Measurements from ENCODE around the gene MGST2.

The MGST2 gene

DNA sequence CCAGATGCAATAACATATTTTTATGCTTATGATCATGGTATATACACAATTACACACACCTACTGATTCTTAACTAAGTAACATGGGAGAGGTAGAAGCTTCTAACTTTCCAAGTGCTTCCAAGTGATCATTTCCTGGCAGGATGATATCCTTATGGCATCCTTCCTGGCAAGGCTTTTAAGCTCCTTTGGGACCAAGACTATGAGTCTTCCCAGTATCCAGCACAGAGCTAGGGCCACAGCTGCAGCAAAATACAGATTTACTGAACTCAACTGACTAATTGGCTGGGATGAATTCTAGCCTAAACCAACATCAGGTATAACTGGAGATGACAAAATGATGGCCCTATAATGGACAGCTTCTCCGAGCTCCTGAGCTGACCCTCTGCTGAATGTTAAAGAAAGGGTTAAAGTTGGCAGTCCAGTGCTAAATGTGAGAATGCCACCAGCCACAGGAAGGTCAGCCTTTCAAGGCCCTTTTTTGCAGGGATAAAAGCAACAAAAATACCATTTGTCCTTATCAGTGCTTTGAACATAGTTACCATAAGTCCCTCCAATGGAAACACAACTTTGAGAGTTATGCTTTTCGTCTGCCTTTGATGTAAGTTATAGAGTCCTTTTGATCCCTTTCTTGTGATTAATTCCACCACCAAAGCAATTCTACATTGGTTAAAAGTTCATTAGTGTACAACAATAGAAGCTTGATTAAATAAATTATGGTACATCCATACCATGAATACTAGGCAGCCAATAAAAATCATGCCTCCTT, 73.4 kb downstream of the MGST2 start:
- peak; percentile 12 for DNase-seq (ENCODE audit: low spot score)

DNA sequence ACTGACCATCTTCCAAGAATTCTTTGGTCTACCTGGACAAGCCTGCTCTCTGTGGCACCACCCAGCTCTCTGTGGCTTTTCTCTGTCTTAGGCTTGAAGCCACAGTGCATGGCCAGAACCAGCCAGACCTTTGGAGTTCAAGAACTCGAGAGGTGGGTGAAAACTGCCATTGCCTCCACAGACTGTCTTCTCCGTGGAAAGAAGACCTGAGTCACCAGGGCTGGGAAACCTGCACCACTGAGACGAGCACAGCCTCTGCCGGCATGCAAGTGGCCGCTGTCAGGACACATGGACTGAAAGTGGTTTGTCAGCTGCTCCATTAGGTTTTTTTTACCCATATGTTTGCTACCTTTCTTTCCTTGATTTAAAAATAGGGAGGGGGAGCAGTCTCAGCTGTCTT, 74.5 kb downstream of the MGST2 start:
- DNase-seq (ENCODE audit: low spot score), result no peak

GRCh38 chr4:139740531-139741041, 75.0 kb downstream of the MGST2 start:
- DNase-seq (ENCODE audit: low spot score), result peak; percentile 79

- DNase-seq (ENCODE audit: low spot score), result no peak
These were observed 77.4 kb downstream of the MGST2 start for GRCh38 chr4:139743027-139743426.

GRCh38 chr4:139744232-139744631, 78.6 kb downstream of the MGST2 start:
- DNase-seq (ENCODE audit: low spot score), result no peak

- no peak for DNase-seq (ENCODE audit: low spot score)
These were observed 79.6 kb downstream of the MGST2 start for GRCh38 chr4:139745111-139745639.

GRCh38 chr4:139746431-139747171, 81.0 kb downstream of the MGST2 start:
- no peak for DNase-seq (ENCODE audit: low spot score)

DNA sequence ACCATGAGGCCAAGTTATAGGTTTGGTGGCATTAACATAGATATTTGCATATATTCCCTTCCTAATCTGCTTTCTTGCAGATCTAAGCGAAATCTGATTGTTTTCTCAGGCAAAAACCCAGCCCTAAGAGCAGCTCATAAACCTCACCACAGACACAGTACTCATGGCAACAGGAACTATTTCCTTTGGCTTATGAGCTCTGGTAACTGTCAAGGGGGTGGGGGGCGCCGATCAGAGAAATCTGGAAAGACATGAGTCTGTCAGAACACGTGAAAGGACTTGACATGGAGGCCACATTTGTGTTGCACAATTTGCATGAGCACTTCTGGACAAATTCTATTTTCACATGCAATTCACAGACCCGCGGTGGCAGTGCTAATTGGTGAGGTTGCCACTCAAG, 83.7 kb downstream of the MGST2 start:
- no peak for DNase-seq (ENCODE audit: low spot score)

DNA sequence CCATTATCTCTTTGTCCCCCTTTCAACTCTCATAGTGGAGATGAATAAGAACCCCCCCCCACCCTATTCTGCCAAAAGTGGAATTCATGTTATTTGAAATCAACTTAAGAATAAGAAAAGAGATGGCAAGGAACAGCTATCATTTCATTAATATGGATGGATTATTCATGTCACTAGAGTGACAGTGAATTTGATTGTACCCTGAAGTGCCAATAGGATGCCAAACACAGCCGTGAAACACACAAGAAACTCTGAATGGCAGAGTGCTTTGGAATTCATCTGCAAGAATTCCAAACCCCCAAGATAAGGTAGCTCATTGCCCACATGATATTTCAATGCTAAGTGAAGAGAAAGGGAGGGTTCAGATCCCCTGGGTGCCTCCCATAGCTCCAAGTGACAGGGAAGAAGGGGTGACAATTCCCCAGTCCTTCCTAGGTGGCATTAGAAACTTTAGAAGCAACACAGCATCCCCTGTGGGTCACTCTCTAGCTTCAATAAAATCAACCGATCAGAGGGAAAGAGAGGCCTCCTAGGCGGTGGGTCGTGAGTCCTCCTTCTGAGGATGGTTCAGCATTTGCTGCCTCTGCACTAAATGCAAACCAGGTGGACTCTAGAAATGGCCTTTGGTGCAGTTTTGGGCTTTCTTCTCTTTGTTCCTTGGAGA, 84.3 kb downstream of the MGST2 start:
- no peak for DNase-seq (ENCODE audit: low spot score)

- DNase-seq (ENCODE audit: low spot score), result no peak
These were observed 88.1 kb downstream of the MGST2 start for GRCh38 chr4:139753686-139754085.

Measured in AG08395 (cell line).